ENCODE results near the gene PACRG.

- TF ChIP-seq CTCF (conservative IDR thresholded peaks at IDR 0.05; ENCODE audit: low read depth, low read length) (no peak), USF2 (IDR thresholded peaks at IDR 0.05; ENCODE audit: low read depth, low read length) (no peak)
Observed at GRCh38 chr6:163133691-163134090, 405.9 kb downstream of the PACRG start.
